K562 (cell line): ENCODE data around the gene EXOSC9. TPM values are rescaled to one million over a fixed set of nuclear protein-coding genes. Genes with fewer than 3 reads are reported as not detected.
"Not testable (repeated sequence)": the region's sequence is repeated elsewhere in the genome, so short reads cannot be mapped to it uniquely, and the experiment has no call there.

Experiments used
- ATAC-seq: fragments of 200-7000 bp; cut with Tn5 transposase; 3 replicates; pipeline ENCODE4 v1.9.1; 2020; ENCODE audit warnings: moderate library complexity
- BruUV-seq: library from RNA; stranded (reverse); fragments of 400-500 nt; replicated peaks from 2 replicates; lab custom pipeline; 2021; lab: Mats Ljungman, UMichigan
- CTCF ChIA-PET: fragments of 300-600 bp; formaldehyde crosslinking; extraction: SDS; loops from one replicate; lab custom pipeline; 2021; ENCODE audit warnings: low intra/inter-chr PET ratio; lab: Yijun Ruan, JAX
- POLR2A ChIA-PET: fragments of 300-600, 350-650 bp; sonication (Branson Sonifier 250); formaldehyde crosslinking; extraction: SDS; loops from one replicate; lab custom pipeline; 2021; ENCODE audit warnings: antibody characterized with exemption, inconsistent platforms; lab: Yijun Ruan, JAX
- DNase-seq, 4 experiments: peaks; one replicate each; pipeline versions ENCODE4 v3.0.0 to v3.0.0-alpha.2; 2011 to 2018; ENCODE audit warnings: low spot score in 3 of 4, mixed read lengths in 3 of 4; ENCODE audit errors: extremely low read depth in 1 of 4
- FAIRE-seq: peaks from 2 replicates; lab custom pipeline; 2011; peaks lifted over from hg19 to GRCh38; lab: Jason Lieb, UNC
- H2AFZ ChIP-seq: 2 replicates; pipeline ENCODE4 v1.6.0; 2011; ENCODE audit warnings: low read depth, low read length, control low read depth, inconsistent platforms
- H3K27ac ChIP-seq: fragments of 200-600 bp; 3 replicates; pipeline ENCODE4 v1.8.0; 2011; ENCODE audit warnings: low read depth, mild to moderate bottlenecking, control low read depth, inconsistent platforms, low read length, moderate library complexity, mixed read lengths; ENCODE audit errors: extremely low read depth
- H3K27me3 ChIP-seq, 2 experiments: fragments of 300-600 bp in 1 of 2; 2 replicates in 1 of 2; 3 replicates in 1 of 2; pipeline versions ENCODE4 v1.6.0 to v1.8.0; 2011; ENCODE audit warnings: inconsistent platforms in 2 of 2, low read length in 2 of 2, mild to moderate bottlenecking in 1 of 2, mixed read lengths in 1 of 2, moderate library complexity in 1 of 2; ENCODE audit not compliant: control insufficient read depth in 2 of 2, insufficient read depth in 2 of 2
- H3K36me3 ChIP-seq: fragments of 300-600 bp; 3 replicates; pipeline ENCODE4 v1.8.0; 2011; ENCODE audit warnings: mild to moderate bottlenecking, low read length, inconsistent platforms; ENCODE audit not compliant: control insufficient read depth, insufficient read depth
- H3K4me1 ChIP-seq, 2 experiments: fragments of 200-600 bp in 1 of 2; replicated peaks in 1 of 2; 2 replicates in 1 of 2; 3 replicates in 1 of 2; pipeline versions ENCODE4 v1.5.1 to v1.8.0; 2011; ENCODE audit warnings: inconsistent platforms in 2 of 2, low read length in 2 of 2, mild to moderate bottlenecking in 1 of 2, mixed read lengths in 1 of 2, moderate library complexity in 1 of 2; ENCODE audit not compliant: control insufficient read depth in 2 of 2, insufficient read depth in 2 of 2
- H3K4me2 ChIP-seq: 2 replicates; pipeline ENCODE4 v1.6.1; 2011; ENCODE audit warnings: low read length, control low read depth, inconsistent platforms, mixed read lengths; ENCODE audit not compliant: insufficient read depth
- H3K4me3 ChIP-seq: fragments of 200-600 bp; sonication (generic), shearing (Covaris generic); 2 replicates; pipeline ENCODE4 v1.5.1; 2016; ENCODE audit warnings: control low read depth, inconsistent platforms
- H3K79me2 ChIP-seq: fragments of 200-600 bp; 3 replicates; pipeline ENCODE4 v1.8.0; 2011; ENCODE audit warnings: low read length, inconsistent platforms; ENCODE audit not compliant: control insufficient read depth, insufficient read depth
- H3K9ac ChIP-seq, 2 experiments: 2 replicates each; pipeline versions ENCODE4 v1.6.0 to v1.6.1; 2011; ENCODE audit warnings: low read depth in 2 of 2, low read length in 2 of 2, control low read depth in 1 of 2, inconsistent platforms in 1 of 2, mild to moderate bottlenecking in 1 of 2, mixed read lengths in 1 of 2; ENCODE audit not compliant: insufficient read depth in 1 of 2
- H3K9me1 ChIP-seq: one replicate; pipeline ENCODE4 v1.6.0; 2011; ENCODE audit warnings: inconsistent platforms, mild to moderate bottlenecking, low read length, moderate library complexity; ENCODE audit not compliant: control insufficient read depth, insufficient read depth
- H3K9me3 ChIP-seq: replicated peaks from 2 replicates; pipeline ENCODE4 v1.5.1; 2011; ENCODE audit warnings: low read depth, low read length, inconsistent platforms; ENCODE audit not compliant: control insufficient read depth, insufficient read depth
- H4K20me1 ChIP-seq: replicated peaks from 2 replicates; pipeline ENCODE4 v1.6.1; 2011; ENCODE audit warnings: low read length, inconsistent platforms, mixed read lengths; ENCODE audit not compliant: control insufficient read depth, insufficient read depth
- FOSL1 ChIP-seq: fragments of 200-800 bp; sonication (Bioruptor generic); conservative IDR thresholded peaks from 2 replicates; pipeline ENCODE4 v1.6.1; 2016; ENCODE audit warnings: missing genetic modification characterization, missing compliant biosample characterization
- HMG20A ChIP-seq: fragments of 450-650 bp; formaldehyde crosslinking; conservative IDR thresholded peaks from 2 replicates; pipeline ENCODE4 v1.4.0; 2020; ENCODE audit warnings: mild to moderate bottlenecking, mixed read lengths
- KAT8 ChIP-seq: fragments of 450-650 bp; IDR thresholded peaks from 2 replicates; pipeline ENCODE4 v1.6.1; 2016; ENCODE audit warnings: low read depth, mild to moderate bottlenecking
- MAFG ChIP-seq: fragments of 450-650 bp; conservative IDR thresholded peaks from 2 replicates; pipeline ENCODE4 v1.6.1; 2016; ENCODE audit warnings: missing genetic modification characterization, missing compliant biosample characterization
- POLR2G ChIP-seq: fragments of 200-400 bp; formaldehyde crosslinking; IDR thresholded peaks from 2 replicates; pipeline ENCODE4 v1.6.1; 2017; ENCODE audit warnings: low read depth, mild to moderate bottlenecking, antibody characterized with exemption, low read length, moderate library complexity
- SP1 ChIP-seq: sonication (generic); formaldehyde crosslinking; IDR thresholded peaks from 2 replicates; pipeline ENCODE4 v1.8.1; 2022; ENCODE audit warnings: mild to moderate bottlenecking, missing genetic modification reagents
- ZEB2 ChIP-seq: fragments of 450-650 bp; IDR thresholded peaks from 2 replicates; pipeline ENCODE4 v1.6.1; 2016
- ZFPM2 ChIP-seq: fragments of 250-450 bp; sonication (Bioruptor Pico); IDR thresholded peaks from 2 replicates; pipeline ENCODE4 v1.5.1; 2022; ENCODE audit warnings: mild to moderate bottlenecking
- ZNF785 ChIP-seq: fragments of 250-450 bp; sonication (Bioruptor Pico); IDR thresholded peaks from 2 replicates; pipeline ENCODE4 v1.4.0; 2020; ENCODE audit warnings: mild to moderate bottlenecking
- WGBS: fragments of 100-300 bp; shearing (Covaris generic); methylation state at CpG from one replicate; pipeline ENCODE4 v1.1.6; 2016; ENCODE audit warnings: low coverage, mixed read lengths; ENCODE audit not compliant: insufficient coverage; ENCODE audit errors: missing lambda C conversion rate; 5-methylcytosine and 5-hydroxymethylcytosine counted together
- in situ Hi-C: fragments of 300-500 bp; cut with MboI; formaldehyde crosslinking; loops from 4 replicates; pipeline ENCODE4 v1.15.0; 2018; ENCODE audit warnings: inconsistent platforms, mixed read lengths
- intact Hi-C: fragments of 100-400 bp; cut with micrococcal nuclease; formaldehyde crosslinking; loops from 2 replicates; pipeline ENCODE4 v1.14.2; 2022
- polyA plus RNA-seq, 8 experiments: library from polyadenylated mRNA; depleted of rRNA in 4 of 8; stranded (reverse) in 5 of 8; unstranded in 3 of 8; fragments of >200 nt; fragmentation: Nextera tagmentation in 2 of 8; fragmentation: Illumina TruSeq in 1 of 8; extraction: Ambion mirVana in 2 of 8; extraction: Trizol in 1 of 8; gene quantifications; 2 replicates each; pipeline versions ENCODE4 v1.2.1 to v1.2.3, GENCODE V29; 2011 to 2014; ENCODE audit warnings: inconsistent platforms in 1 of 8, missing spikeins in 1 of 8
- total RNA-seq, 7 experiments: library from RNA; depleted of rRNA in 6 of 7; stranded (reverse); fragments of >200 nt in 6 of 7; fragmentation: Illumina TruSeq in 2 of 7; extraction: Trizol in 2 of 7; gene quantifications; 2 replicates each; pipeline versions ENCODE4 v1.2.1 to v1.2.3, GENCODE V29; 2011 to 2021; ENCODE audit warnings: low replicate concordance in 1 of 7
- TF ChIP-seq, protein P1 (sequence below), 2 experiments: fragments of 450-650 bp in 1 of 2; sonication (generic) in 1 of 2; formaldehyde crosslinking in 1 of 2; IDR thresholded peaks in 1 of 2; conservative IDR thresholded peaks in 1 of 2; 2 replicates each; pipeline versions ENCODE4 v1.6.1 to v1.8.1; 2016 to 2023; ENCODE audit warnings: mild to moderate bottlenecking in 2 of 2, moderate library complexity in 2 of 2, inconsistent platforms in 1 of 2, missing genetic modification reagents in 1 of 2
- TF ChIP-seq, protein P2 (sequence below): fragments of 450-650 bp; formaldehyde crosslinking; IDR thresholded peaks from 2 replicates; pipeline ENCODE4 v1.4.0; 2020; ENCODE audit warnings: mild to moderate bottlenecking, moderate library complexity

The EXOSC9 gene
- total and polyA plus RNA-seq, 9 of the 15 experiments (the other 6 are each of a cell fraction or from before 2014, with no cell fraction given), result 64.7 to 166 (median 115) TPM

DNA sequence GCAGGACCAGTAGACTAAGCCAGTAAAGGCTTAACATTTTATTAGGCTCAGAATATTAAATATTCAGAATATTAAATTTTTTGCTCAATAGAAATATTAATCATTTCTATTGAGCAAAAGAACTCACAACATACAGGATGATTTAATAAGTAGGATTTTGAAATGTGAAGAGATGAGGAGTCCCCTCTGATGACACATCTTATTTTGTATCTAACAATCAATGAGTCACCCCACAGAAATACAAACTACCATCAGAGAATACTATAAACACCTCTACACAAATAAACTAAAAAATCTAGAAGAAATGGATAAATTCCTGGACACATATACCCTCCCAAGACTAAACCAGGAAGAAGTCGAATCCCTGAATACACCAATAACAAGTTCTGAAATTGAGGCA is 49.0 kb upstream of the EXOSC9 start:
- H4K20me1 ChIP-seq, H3K9ac ChIP-seq, H3K79me2 ChIP-seq, H3K4me3 ChIP-seq, H3K9me1 ChIP-seq, H3K4me1 ChIP-seq, FAIRE-seq, intact Hi-C loops, H3K9me3 ChIP-seq, DNase-seq, H3K27ac ChIP-seq, CTCF ChIA-PET, POLR2A ChIA-PET, H2AFZ ChIP-seq, H3K36me3 ChIP-seq, in situ Hi-C loops, ATAC-seq, H3K4me2 ChIP-seq, BruUV-seq, H3K27me3 ChIP-seq: not testable (repeated sequence)
- WGBS, result 0% methylated on average over 1 of the region's 1 CpG
- TF ChIP-seq FOSL1 (tag), result peak; percentile 60
- TF ChIP-seq, protein P1, sequence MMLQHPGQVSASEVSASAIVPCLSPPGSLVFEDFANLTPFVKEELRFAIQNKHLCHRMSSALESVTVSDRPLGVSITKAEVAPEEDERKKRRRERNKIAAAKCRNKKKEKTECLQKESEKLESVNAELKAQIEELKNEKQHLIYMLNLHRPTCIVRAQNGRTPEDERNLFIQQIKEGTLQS (IDR thresholded peaks at IDR 0.05), result peak; percentile 78
- TF ChIP-seq, protein P1 (CRISPR knock-in tag; conservative IDR thresholded peaks at IDR 0.05), result not testable (repeated sequence)

DNA sequence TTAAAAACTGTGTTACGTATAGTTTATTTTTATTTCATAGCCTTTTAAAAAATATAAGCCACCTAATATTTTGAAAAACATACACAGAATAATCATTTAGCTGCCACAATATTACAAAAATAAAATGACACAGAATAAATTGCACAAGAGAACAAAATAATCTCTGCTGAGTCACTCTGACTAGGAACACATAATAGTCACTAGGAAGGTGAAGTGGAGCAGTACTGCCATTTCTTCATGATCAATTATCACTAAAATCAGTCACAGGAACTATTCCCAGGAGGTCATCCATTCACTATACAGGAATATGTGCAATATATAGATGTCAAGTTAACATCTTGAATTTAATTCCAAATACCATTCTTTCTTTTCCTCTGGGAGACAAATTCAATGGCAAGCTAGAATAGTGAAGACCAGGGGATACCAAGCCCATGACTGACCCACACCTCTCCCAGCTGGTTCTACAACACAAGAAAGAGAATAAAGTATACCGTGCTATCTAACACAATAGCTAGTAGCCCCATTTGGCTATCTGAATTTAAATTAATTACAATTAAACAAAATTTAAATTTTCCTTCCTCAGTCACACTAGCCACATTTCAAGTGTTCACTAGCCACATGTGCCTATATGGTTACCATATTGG is 42.1 kb upstream of the EXOSC9 start:
- CTCF ChIA-PET, result no interaction called here
- Histone ChIP-seq H3K4me2 (no peak overlapping the region), H3K4me1 (no peaks in the 10 kb centered on the region; a peak in 1 of 5 replicates), H2AFZ (no peak overlapping the region), H3K9me3 (no peaks in the 10 kb centered on the region), H3K79me2 (no peaks in the 10 kb centered on the region), H3K36me3 (no peaks in the 10 kb centered on the region), H3K27ac (no peak overlapping the region), H3K27me3 (peaks cover 6 to 8% of the 10 kb centered on the region in 2 experiments; a peak in 4 of 5 replicates), H3K9me1 (no peaks in the 10 kb centered on the region), H3K9ac (no peak overlapping the region), H4K20me1 (no peaks in the 10 kb centered on the region), H3K4me3 (no peak overlapping the region)
- DNase-seq (no peak), FAIRE-seq (no peak), ATAC-seq (peak; percentile 64)
- WGBS, result 38% methylated on average over 2 of the region's 2 CpGs
- in situ Hi-C loops (no loop called here), intact Hi-C loops (no loop called here)
- no TSS peak for BruUV-seq
- POLR2A ChIA-PET, result no interaction called here
- TF ChIP-seq HMG20A (CRISPR knock-in tag), result no peak
- no peak for TF ChIP-seq SP1 (CRISPR knock-in tag)
- no peak for TF ChIP-seq ZNF785 (CRISPR knock-in tag)
- no peak for TF ChIP-seq POLR2G
- TF ChIP-seq ZFPM2, result no peak
- peak; percentile 89 for TF ChIP-seq MAFG (tag)
- no peak for TF ChIP-seq KAT8
- TF ChIP-seq, protein P2, sequence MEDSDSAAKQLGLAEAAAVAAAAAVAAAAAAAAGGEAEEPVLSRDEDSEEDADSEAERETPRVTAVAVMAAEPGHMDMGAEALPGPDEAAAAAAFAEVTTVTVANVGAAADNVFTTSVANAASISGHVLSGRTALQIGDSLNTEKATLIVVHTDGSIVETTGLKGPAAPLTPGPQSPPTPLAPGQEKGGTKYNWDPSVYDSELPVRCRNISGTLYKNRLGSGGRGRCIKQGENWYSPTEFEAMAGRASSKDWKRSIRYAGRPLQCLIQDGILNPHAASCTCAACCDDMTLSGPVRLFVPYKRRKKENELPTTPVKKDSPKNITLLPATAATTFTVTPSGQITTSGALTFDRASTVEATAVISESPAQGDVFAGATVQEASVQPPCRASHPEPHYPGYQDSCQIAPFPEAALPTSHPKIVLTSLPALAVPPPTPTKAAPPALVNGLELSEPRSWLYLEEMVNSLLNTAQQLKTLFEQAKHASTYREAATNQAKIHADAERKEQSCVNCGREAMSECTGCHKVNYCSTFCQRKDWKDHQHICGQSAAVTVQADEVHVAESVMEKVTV (CRISPR knock-in tag), result no peak
- TF ChIP-seq ZEB2, result no peak
